Thymus (tissue), 11 donors: ENCODE data around the gene PLCG2. TPM values are rescaled to one million over a fixed set of nuclear protein-coding genes. Genes with fewer than 3 reads are reported as not detected.

Source experiments
- DNase-seq, 9 donors: peaks; one replicate each; pipeline ENCODE4 v3.0.0-alpha.2; 2013; ENCODE audit warnings: low spot score in 9 of 9, low read depth in 6 of 9, missing footprints in 1 of 9
- H3K27ac ChIP-seq, 2 donors: one replicate each; pipeline ENCODE4 v1.5.1; 2013; ENCODE audit warnings: control low read depth in 1 of 2, low read depth in 1 of 2, low read length in 1 of 2, mild to moderate bottlenecking in 1 of 2, moderate library complexity in 1 of 2
- H3K27me3 ChIP-seq, 2 donors: one replicate each; pipeline ENCODE4 v1.5.1; 2013; ENCODE audit warnings: low read length in 1 of 2; ENCODE audit not compliant: control insufficient read depth in 2 of 2, insufficient read depth in 1 of 2
- H3K36me3 ChIP-seq, 2 donors: one replicate each; pipeline ENCODE4 v1.5.1; 2013; ENCODE audit warnings: low read length in 1 of 2, mild to moderate bottlenecking in 1 of 2, moderate library complexity in 1 of 2; ENCODE audit not compliant: control insufficient read depth in 2 of 2, insufficient read depth in 2 of 2
- H3K4me1 ChIP-seq, 2 donors: one replicate each; pipeline ENCODE4 v1.5.1; 2013; ENCODE audit warnings: low read length in 2 of 2; ENCODE audit not compliant: control insufficient read depth in 2 of 2, insufficient read depth in 2 of 2
- H3K4me3 ChIP-seq, 2 donors: one replicate each; pipeline ENCODE4 v1.5.1; 2013; ENCODE audit warnings: low read length in 2 of 2, control low read depth in 1 of 2, mild to moderate bottlenecking in 1 of 2
- H3K9me3 ChIP-seq, 2 donors: one replicate each; pipeline ENCODE4 v1.5.1; 2013; ENCODE audit warnings: low read length in 1 of 2, mild to moderate bottlenecking in 1 of 2; ENCODE audit not compliant: control insufficient read depth in 2 of 2, insufficient read depth in 1 of 2
- whole genome bisulfite sequencing: extraction: QIAGEN DNeasy Blood & Tissue Kit; methylation state at CpG from one replicate; pipeline ENCODE4 v1.1.7; 2013; 5-methylcytosine and 5-hydroxymethylcytosine counted together
- polyA plus RNA-seq: library from polyadenylated mRNA; stranded (reverse); fragments of 200-250 nt; gene quantifications from one replicate; pipeline ENCODE4 v1.2.3, GENCODE V29; 2013
- total RNA-seq: library from RNA; stranded (reverse); fragments of 120-200 nt; gene quantifications from one replicate; pipeline ENCODE4 v1.2.4, GENCODE V29; 2013
- donor health status: healthy.

Gene PLCG2
- total and polyA plus RNA-seq, 2 donors: 10.1 to 14.2 TPM

DNA sequence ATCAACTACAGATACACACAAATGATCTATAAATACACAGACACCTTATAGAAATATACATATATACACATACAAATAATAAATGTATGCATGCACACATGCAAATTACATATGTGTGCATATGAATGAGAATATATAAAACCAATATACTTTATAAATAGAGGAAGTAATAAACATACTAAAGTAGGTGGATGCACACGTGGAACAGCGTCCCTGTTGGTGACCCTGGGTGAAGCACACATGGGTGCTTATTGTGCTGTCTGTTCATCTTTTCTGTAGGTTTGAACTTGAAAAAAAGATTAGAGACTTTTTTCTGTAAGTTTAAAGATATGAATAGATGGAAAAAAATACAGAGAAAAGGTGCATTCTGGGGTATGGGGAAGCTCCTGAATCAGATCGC is 120.9 kb downstream of the PLCG2 start:
- peaks cover 5 to 6% of the 10 kb centered on the region in 2 donors for H3K36me3 ChIP-seq
- H3K27ac ChIP-seq: no peak overlapping the region
- no peak overlapping the region for H3K4me3 ChIP-seq
- 98% methylated on average over 3 of the region's 3 CpGs for WGBS
- peaks cover 0 to 7% of the 10 kb centered on the region in 2 donors for H3K9me3 ChIP-seq
- no peak for DNase-seq
- no peaks in the 10 kb centered on the region for H3K4me1 ChIP-seq
- H3K27me3 ChIP-seq: no peaks in the 10 kb centered on the region

DNA sequence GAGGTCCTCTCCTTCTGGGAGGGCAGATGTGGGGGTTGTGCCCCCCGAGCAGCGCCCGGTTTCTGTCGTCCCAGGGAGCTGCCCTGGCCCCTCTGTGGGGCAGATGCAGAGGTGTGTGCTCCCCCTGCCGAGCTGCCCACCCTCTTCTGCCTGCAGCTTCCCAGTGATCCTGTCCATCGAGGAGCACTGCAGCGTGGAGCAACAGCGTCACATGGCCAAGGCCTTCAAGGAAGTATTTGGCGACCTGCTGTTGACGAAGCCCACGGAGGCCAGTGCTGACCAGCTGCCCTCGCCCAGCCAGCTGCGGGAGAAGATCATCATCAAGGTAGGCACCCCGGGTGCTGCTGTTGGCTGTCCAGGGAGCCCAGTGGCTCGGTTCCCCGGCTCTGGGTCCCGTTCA is 121.4 kb downstream of the PLCG2 start:
- Histone ChIP-seq H3K9me3 (peaks cover 0 to 7% of the 10 kb centered on the region in 2 donors), H3K36me3 (peaks cover 5 to 6% of the 10 kb centered on the region in 2 donors), H3K27me3 (no peaks in the 10 kb centered on the region), H3K4me3 (no peak overlapping the region), H3K27ac (no peak overlapping the region), H3K4me1 (no peaks in the 10 kb centered on the region)
- no peak for DNase-seq
- WGBS: 98% methylated on average over 17 of the region's 17 CpGs

DNA sequence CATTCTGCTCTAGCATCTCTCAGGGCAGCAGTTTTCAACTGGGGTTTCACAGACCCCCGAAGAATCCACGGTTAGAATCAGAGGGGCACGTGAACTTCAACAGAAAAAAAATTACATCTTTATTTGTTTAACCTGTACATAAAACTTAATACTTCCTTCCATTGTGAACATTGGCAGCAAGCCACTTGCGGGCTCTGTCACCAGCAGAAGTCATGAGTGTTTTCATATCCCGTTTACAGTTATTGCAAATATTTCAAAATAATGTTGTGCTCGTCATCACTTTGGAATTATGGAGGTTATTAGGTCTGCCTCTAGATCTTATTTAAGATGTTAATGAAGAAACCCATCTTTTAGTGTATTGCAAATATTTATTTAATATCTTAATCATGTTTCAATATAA is 122.4 kb downstream of the PLCG2 start:
- WGBS: 83% methylated on average over 6 of the region's 6 CpGs
- peaks cover 2 to 6% of the 10 kb centered on the region in 2 donors for H3K36me3 ChIP-seq
- DNase-seq: no peak

DNA sequence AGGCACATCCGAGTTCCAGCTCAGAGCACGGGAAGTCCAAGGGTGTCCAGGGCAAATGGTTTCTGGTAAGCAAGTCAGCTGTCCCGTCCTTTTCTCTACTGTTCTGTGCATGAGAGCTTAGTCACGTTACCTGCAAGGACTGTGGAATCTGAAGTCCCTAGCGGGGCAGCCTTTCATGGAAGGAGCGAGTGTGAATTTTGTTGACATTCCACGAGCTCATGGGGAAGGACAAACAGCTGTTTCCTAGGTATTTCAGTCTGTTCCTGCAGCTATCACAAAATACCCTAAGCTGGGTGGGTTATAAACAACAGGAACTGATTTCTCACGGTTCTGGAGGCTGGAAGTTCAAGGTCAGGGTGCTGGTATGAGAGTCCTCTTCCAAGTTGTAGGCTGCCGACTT is 122.9 kb downstream of the PLCG2 start:
- WGBS: 93% methylated on average over 9 of the region's 9 CpGs
- peaks cover 0 to 7% of the 10 kb centered on the region in 2 donors for H3K9me3 ChIP-seq
- peaks cover 2 to 6% of the 10 kb centered on the region in 2 donors for H3K36me3 ChIP-seq
- DNase-seq: no peak
- no peak overlapping the region for H3K4me3 ChIP-seq
- H3K27ac ChIP-seq: no peak overlapping the region
- H3K4me1 ChIP-seq: no peaks in the 10 kb centered on the region
- H3K27me3 ChIP-seq: no peaks in the 10 kb centered on the region

More for the DNA sequence above, 122.4 kb downstream of the PLCG2 start:
- H3K4me1 ChIP-seq: no peaks in the 10 kb centered on the region
- H3K4me3 ChIP-seq: no peak overlapping the region
- peaks cover 0 to 7% of the 10 kb centered on the region in 2 donors for H3K9me3 ChIP-seq
- H3K27me3 ChIP-seq: no peaks in the 10 kb centered on the region
- H3K27ac ChIP-seq: no peak overlapping the region

DNA sequence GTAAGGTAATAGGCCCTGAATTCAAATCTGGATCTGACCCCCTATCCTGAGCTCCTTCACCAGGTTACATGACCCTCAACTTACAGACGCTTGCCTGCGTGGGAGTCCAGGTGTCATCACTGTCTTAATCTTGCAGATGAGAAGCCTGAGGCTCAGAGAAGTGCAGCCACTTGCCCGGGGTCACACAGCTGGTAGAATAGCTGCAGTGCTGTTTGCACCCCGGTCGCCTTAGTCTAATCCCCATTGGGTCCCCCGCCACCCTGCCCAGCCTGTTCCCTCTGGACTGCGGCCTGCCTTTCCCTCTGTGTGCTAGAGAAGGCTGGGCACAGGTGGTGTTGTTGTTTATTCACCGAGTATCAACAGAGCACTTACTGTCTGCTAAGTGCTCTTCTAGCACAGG is 125.2 kb downstream of the PLCG2 start:
- H3K27me3 ChIP-seq: no peaks in the 10 kb centered on the region
- H3K36me3 ChIP-seq: peaks cover 2 to 6% of the 10 kb centered on the region in 2 donors
- H3K9me3 ChIP-seq: peaks cover 0 to 7% of the 10 kb centered on the region in 2 donors
- no peak for DNase-seq
- H3K4me1 ChIP-seq: no peaks in the 10 kb centered on the region
- no peak overlapping the region for H3K27ac ChIP-seq
- over 99% methylated on average over 8 of the region's 8 CpGs for WGBS
- H3K4me3 ChIP-seq: no peak overlapping the region

DNA sequence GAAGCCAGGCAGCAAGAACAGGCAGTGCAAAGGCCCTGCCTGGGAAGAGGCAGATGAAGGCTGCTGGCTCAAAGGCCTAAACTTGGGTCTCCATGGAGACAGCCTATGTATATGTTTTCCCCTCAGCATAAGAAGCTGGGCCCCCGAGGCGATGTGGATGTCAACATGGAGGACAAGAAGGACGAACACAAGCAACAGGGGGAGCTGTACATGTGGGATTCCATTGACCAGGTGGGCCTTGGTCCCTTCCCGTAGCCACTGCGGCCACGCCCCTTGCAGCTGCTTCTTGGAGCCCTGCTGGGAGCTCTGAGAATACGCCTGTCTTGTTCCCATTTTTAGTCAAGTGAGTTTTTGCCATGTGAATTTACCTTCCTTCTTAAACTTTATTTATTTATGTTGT is 126.2 kb downstream of the PLCG2 start:
- Histone ChIP-seq H3K4me1 (no peaks in the 10 kb centered on the region), H3K36me3 (peaks cover 2 to 6% of the 10 kb centered on the region in 2 donors)
- 93% methylated on average over 7 of the region's 7 CpGs for WGBS

DNA sequence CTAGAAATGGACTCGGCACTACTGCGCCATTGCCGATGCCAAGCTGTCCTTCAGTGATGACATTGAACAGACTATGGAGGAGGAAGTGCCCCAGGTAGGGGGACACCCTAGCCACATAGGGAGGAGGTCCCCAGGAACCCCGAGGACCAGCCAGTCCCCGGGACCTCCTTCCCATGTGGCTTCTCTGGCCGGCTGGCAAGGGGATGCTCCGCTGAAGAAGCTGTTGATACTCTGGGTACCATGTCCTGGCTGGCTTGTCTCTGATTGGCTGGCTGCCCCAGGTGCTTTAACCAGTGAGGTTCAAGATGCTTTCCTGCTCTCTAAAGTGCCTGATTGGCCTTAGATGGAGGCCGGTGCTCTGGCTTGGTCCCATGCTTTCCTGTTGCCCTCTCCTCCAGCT is 128.6 kb downstream of the PLCG2 start:
- Histone ChIP-seq H3K4me1 (no peaks in the 10 kb centered on the region), H3K4me3 (no peak overlapping the region), H3K27ac (no peak overlapping the region), H3K36me3 (no peaks in the 10 kb centered on the region), H3K9me3 (peaks cover 0 to 7% of the 10 kb centered on the region in 2 donors), H3K27me3 (no peaks in the 10 kb centered on the region)
- WGBS: 91% methylated on average over 8 of the region's 8 CpGs
- DNase-seq: no peak

More for the DNA sequence above, 126.2 kb downstream of the PLCG2 start:
- Histone ChIP-seq H3K27me3 (no peaks in the 10 kb centered on the region), H3K4me3 (no peak overlapping the region), H3K9me3 (peaks cover 0 to 7% of the 10 kb centered on the region in 2 donors), H3K27ac (no peak overlapping the region)
- no peak for DNase-seq

DNA sequence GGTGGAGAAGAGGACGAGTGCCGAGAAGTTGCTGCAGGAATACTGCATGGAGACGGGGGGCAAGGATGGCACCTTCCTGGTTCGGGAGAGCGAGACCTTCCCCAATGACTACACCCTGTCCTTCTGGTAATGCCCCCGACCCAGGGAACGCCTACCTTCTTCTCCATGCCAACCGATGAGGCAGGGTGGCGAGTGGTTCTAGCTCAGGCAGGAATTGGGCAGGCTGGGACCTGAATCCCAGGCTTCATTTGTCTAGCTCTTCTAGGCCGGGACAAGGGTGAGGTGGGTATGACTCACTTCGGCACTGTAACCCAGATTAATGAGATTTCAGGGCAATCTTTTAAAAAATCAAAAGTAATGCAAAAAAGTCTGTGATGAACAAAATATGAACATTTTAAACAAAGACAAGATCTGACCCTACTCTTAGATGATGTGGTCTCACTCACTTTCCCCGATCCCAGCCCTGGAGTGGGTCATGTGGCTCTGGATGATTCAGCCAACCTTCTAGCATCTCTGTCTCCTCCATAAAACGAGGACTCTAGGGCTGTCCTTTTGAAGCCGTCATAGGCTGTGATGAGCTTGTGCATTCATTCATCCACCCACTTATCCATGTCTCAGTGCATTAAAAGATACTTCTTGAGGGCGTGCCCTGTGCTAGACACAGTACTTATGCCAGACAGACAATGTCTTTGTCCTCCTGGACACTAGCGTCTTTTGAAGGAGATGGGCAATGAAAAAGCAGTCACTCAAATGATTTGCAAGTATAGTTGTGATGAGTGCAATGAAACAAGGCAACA is 129.6 kb downstream of the PLCG2 start:
- H3K4me3 ChIP-seq: no peak overlapping the region
- WGBS: 97% methylated on average over 16 of the region's 16 CpGs
- H3K4me1 ChIP-seq: no peaks in the 10 kb centered on the region
- H3K27ac ChIP-seq: no peak overlapping the region
- no peak for DNase-seq
- H3K36me3 ChIP-seq: no peaks in the 10 kb centered on the region
- no peaks in the 10 kb centered on the region for H3K9me3 ChIP-seq
- no peaks in the 10 kb centered on the region for H3K27me3 ChIP-seq

DNA sequence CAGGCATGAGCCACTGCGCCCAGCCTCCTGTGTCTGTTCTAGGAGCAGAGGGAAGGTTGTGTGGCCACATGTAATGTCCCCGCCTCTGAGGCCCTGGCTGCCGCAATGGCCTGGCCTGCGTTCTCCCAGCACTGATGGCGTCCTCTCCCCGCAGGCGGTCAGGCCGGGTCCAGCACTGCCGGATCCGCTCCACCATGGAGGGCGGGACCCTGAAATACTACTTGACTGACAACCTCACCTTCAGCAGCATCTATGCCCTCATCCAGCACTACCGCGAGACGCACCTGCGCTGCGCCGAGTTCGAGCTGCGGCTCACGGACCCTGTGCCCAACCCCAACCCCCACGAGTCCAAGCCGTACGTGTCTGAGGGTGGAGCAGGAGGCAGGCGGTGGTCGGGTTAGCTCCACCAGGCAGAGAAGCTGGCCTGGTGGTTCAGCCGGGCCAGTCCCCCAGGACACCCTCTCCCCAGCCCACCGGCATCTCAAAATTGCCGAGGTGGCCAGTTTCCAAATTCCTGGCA is 131.3 kb downstream of the PLCG2 start:
- no peak for DNase-seq
- 98% methylated on average over 28 of the region's 28 CpGs for WGBS
- Histone ChIP-seq H3K4me1 (no peaks in the 10 kb centered on the region), H3K4me3 (no peak overlapping the region), H3K27me3 (no peaks in the 10 kb centered on the region), H3K9me3 (no peaks in the 10 kb centered on the region), H3K27ac (no peak overlapping the region), H3K36me3 (no peaks in the 10 kb centered on the region)
